ENCODE data around the gene THEM4. TPM values are rescaled to one million over a fixed set of nuclear protein-coding genes. Genes with fewer than 3 reads are reported as not detected.
"Not testable (repeated sequence)": the region's sequence is repeated elsewhere in the genome, so short reads cannot be mapped to it uniquely, and the experiment has no call there.

THEM4 gene
- total and polyA plus RNA-seq, 7 donors = 10.1 to 20.4 (median 13.8) TPM

- TF ChIP-seq, protein P1, sequence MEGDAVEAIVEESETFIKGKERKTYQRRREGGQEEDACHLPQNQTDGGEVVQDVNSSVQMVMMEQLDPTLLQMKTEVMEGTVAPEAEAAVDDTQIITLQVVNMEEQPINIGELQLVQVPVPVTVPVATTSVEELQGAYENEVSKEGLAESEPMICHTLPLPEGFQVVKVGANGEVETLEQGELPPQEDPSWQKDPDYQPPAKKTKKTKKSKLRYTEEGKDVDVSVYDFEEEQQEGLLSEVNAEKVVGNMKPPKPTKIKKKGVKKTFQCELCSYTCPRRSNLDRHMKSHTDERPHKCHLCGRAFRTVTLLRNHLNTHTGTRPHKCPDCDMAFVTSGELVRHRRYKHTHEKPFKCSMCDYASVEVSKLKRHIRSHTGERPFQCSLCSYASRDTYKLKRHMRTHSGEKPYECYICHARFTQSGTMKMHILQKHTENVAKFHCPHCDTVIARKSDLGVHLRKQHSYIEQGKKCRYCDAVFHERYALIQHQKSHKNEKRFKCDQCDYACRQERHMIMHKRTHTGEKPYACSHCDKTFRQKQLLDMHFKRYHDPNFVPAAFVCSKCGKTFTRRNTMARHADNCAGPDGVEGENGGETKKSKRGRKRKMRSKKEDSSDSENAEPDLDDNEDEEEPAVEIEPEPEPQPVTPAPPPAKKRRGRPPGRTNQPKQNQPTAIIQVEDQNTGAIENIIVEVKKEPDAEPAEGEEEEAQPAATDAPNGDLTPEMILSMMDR (IDR thresholded peaks at IDR 0.05) = no peak
- no peak for DNase-seq
- ATAC-seq = no peak
- 45 to 52% (median 48%) methylated on average over 2 of the region's 2 CpGs for WGBS, 3 donors
- H3K4me1 ChIP-seq = no peaks in the 10 kb centered on the region
- no peaks in the 10 kb centered on the region for H3K9me3 ChIP-seq
- no peak overlapping the region for H3K4me3 ChIP-seq
- H3K27ac ChIP-seq = no peak overlapping the region
- H3K27me3 ChIP-seq (ENCODE audit: insufficient read depth in 3 of 3, low read length in 2 of 3) = no peaks in the 10 kb centered on the region
- peaks cover 0 to 21% of the 10 kb centered on the region in 2 donors for H3K36me3 ChIP-seq (ENCODE audit: insufficient read depth in 1 of 2, low read depth in 1 of 2)
- intact Hi-C loops (cut with DNase I) = no loop called here
These were observed 27.8 kb downstream of the THEM4 start for GRCh38 chr1:151881479-151881878.

DNA sequence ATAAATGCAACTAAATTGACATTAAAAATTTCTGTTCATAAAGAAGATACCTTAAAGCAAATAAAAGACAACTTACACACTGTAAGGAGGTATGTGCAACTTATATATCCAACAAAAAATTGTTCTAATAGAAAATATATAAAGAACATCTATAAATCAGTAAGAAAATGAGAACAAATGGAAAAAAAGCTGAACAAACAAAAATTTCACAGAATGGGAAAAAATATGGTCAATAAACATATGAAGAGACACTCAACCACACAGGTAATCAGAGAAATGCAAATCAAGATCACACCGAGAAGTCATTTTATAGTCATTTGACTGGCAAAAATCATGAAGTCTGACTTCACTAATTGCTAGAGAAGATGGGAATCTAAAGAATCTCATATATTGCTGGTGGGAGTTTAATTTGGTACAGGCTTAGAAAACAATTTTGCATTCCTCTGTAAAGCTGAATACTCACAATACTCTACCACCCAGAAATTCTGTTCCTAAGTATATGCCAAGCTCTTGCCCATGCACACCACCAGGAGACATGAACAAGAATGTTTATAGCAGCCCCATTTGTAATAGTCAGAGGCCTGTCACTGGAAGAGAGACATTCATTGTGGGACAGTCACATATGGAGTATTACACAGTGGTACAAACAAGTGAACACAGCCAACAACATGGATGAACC lies 33.8 kb downstream of the THEM4 start:
- intact Hi-C loops (cut with DNase I) = no loop called here
- H3K36me3 ChIP-seq (ENCODE audit: insufficient read depth in 1 of 2, low read depth in 1 of 2) = peaks cover 0 to 30% of the 10 kb centered on the region in 2 donors
- TF ChIP-seq, protein P1 (IDR thresholded peaks at IDR 0.05) = no peak
- 92 to 98% (median 97%) methylated on average over 1 of the region's 1 CpG for WGBS, 3 donors
- no peak overlapping the region for H3K27ac ChIP-seq
- H3K27me3 ChIP-seq (ENCODE audit: insufficient read depth in 3 of 3, low read length in 2 of 3) = no peaks in the 10 kb centered on the region
- no peaks in the 10 kb centered on the region for H3K9me3 ChIP-seq
- no peak for DNase-seq
- H3K4me1 ChIP-seq = no peaks in the 10 kb centered on the region
- ATAC-seq = no peak
- no peak overlapping the region for H3K4me3 ChIP-seq

DNA sequence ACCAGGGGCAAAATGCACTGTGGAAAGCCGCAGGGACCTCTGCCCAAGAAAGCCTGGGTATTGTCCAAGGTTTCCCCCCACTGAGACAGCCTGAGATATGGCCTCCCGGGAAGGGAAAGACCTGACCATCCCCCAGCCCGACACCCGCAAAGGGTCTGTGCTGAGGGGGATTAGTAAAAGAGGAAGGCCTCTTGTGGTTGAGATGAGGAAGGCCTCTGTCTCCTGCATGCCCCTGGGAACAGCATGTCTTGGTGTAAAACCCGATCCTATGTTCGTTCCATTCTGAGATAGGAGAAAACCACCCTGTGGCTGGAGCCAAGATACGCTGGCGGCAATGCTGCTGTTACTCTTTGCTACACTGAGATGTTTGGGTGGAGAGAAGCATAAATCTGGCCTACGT lies 36.5 kb downstream of the THEM4 start:
- DNase-seq; intact Hi-C loops (cut with DNase I); H3K27me3 ChIP-seq (ENCODE audit: insufficient read depth in 3 of 3, low read length in 2 of 3); ATAC-seq; H3K4me3 ChIP-seq; H3K4me1 ChIP-seq; H3K9me3 ChIP-seq; H3K27ac ChIP-seq: not testable (repeated sequence)
- WGBS, 3 donors = 71 to 77% (median 74%) methylated on average over 9 of the region's 9 CpGs
- peaks cover 0 to 30% of the 10 kb centered on the region in 2 donors for H3K36me3 ChIP-seq (ENCODE audit: insufficient read depth in 1 of 2, low read depth in 1 of 2)

- Histone ChIP-seq H3K4me1 (no peaks in the 10 kb centered on the region), H3K27me3 (ENCODE audit: insufficient read depth in 3 of 3, low read length in 2 of 3) (peaks cover 0 to 3% (median 0%) of the 10 kb centered on the region in 3 donors), H3K27ac (no peak overlapping the region), H3K9me3 (no peaks in the 10 kb centered on the region), H3K36me3 (ENCODE audit: insufficient read depth in 1 of 2, low read depth in 1 of 2) (peaks cover 0 to 23% of the 10 kb centered on the region in 2 donors), H3K4me3 (no peak overlapping the region)
- no peak for ATAC-seq
- 35 to 48% (median 44%) methylated on average over 5 of the region's 5 CpGs for WGBS, 3 donors
- intact Hi-C loops (cut with DNase I) = no loop called here
- DNase-seq = no peak
- TF ChIP-seq, protein P1 (IDR thresholded peaks at IDR 0.05) = no peak
These were observed 37.9 kb downstream of the THEM4 start for GRCh38 chr1:151871284-151872030.

DNA sequence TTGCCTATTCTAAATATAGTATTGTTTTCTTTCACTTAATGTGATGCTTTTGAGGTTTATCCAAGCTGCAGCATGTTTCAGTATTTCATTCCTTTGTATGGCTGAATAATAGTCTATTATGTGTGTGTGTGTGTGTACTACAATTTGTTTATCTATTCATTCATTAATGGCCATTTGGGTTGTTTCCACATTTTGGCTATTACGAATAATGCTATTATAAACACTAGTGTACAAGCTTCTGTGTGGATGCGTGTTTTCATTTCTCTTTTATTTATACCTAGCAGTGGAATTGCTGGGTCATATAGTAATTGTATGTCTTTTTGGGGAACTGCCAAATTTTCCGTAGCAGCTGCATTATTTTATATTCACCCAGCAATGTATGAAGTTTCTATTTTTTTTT lies 40.8 kb downstream of the THEM4 start:
- Histone ChIP-seq H3K9me3 (no peaks in the 10 kb centered on the region), H3K27ac (no peak overlapping the region), H3K36me3 (ENCODE audit: insufficient read depth in 1 of 2, low read depth in 1 of 2) (peaks cover 0 to 4% of the 10 kb centered on the region in 2 donors), H3K27me3 (ENCODE audit: insufficient read depth in 3 of 3, low read length in 2 of 3) (peaks cover 0 to 5% (median 0%) of the 10 kb centered on the region in 3 donors), H3K4me3 (no peak overlapping the region), H3K4me1 (no peaks in the 10 kb centered on the region)
- TF ChIP-seq, protein P1 (IDR thresholded peaks at IDR 0.05) = no peak
- 18 to 44% (median 27%) methylated on average over 3 of the region's 3 CpGs for WGBS, 3 donors
- intact Hi-C loops (cut with DNase I) = no loop called here
- DNase-seq = no peak
- no peak for ATAC-seq
